K562 (cell line): Measurements from ENCODE around the gene LAGE3. TPM values are rescaled to one million over a fixed set of nuclear protein-coding genes. Genes with fewer than 3 reads are reported as not detected.
A peak's percentile ranks its signal among the peaks of the same experiment; 100 is the strongest.

Experiments
- BCL6 ChIP-seq: fragments of 250-450 bp; sonication (Bioruptor Pico); IDR thresholded peaks from 2 replicates; pipeline ENCODE4 v1.4.0; 2020
- CREB1 ChIP-seq, 2 experiments: sonication (generic) in 1 of 2; formaldehyde crosslinking in 1 of 2; IDR thresholded peaks; 2 replicates each; pipeline versions ENCODE4 v1.6.1 to v1.8.0; 2012 to 2022; ENCODE audit warnings: inconsistent platforms in 1 of 2, mild to moderate bottlenecking in 1 of 2, missing genetic modification reagents in 1 of 2, moderate library complexity in 1 of 2
- CUX1 ChIP-seq: fragments of 200-800 bp; sonication (Bioruptor generic); IDR thresholded peaks from 2 replicates; pipeline ENCODE4 v1.6.1; 2016; ENCODE audit warnings: missing genetic modification characterization, missing compliant biosample characterization
- ELK3 ChIP-seq: fragments of 450-650 bp; formaldehyde crosslinking; IDR thresholded peaks from 2 replicates; pipeline ENCODE4 v1.4.0; 2020; ENCODE audit warnings: mild to moderate bottlenecking
- GTF2A2 ChIP-seq: IDR thresholded peaks from 2 replicates; pipeline ENCODE4 v1.6.1; 2016; ENCODE audit warnings: mild to moderate bottlenecking, missing genetic modification characterization, missing compliant biosample characterization
- KAT8 ChIP-seq: fragments of 450-650 bp; IDR thresholded peaks from 2 replicates; pipeline ENCODE4 v1.6.1; 2016; ENCODE audit warnings: low read depth, mild to moderate bottlenecking
- MLX ChIP-seq, 2 experiments: fragments of 450-650 bp in 1 of 2; sonication (generic) in 1 of 2; formaldehyde crosslinking; conservative IDR thresholded peaks; 2 replicates each; pipeline versions ENCODE4 v1.4.0 to v1.8.1; 2020 to 2022; ENCODE audit warnings: mild to moderate bottlenecking in 1 of 2, missing genetic modification reagents in 1 of 2
- NFIC ChIP-seq: fragments of 450-650 bp; IDR thresholded peaks from 2 replicates; pipeline ENCODE4 v1.6.1; 2017; ENCODE audit warnings: mild to moderate bottlenecking, inconsistent platforms
- NFIX ChIP-seq: fragments of 250-450 bp; sonication (Bioruptor Pico); IDR thresholded peaks from 2 replicates; pipeline ENCODE4 v1.4.0; 2020; ENCODE audit warnings: low read depth, mild to moderate bottlenecking, moderate library complexity
- NFRKB ChIP-seq: fragments of 450-650 bp; IDR thresholded peaks from 2 replicates; pipeline ENCODE4 v1.6.1; 2016; ENCODE audit warnings: low read depth
- NFYB ChIP-seq: IDR thresholded peaks from 2 replicates; pipeline ENCODE4 v1.6.1; 2011; ENCODE audit warnings: mild to moderate bottlenecking, moderate library complexity; ENCODE audit not compliant: insufficient read length; ENCODE audit errors: extremely low read depth
- RB1 ChIP-seq: fragments of 450-650 bp; IDR thresholded peaks from 2 replicates; pipeline ENCODE4 v1.6.1; 2017; ENCODE audit warnings: low read depth, mild to moderate bottlenecking
- RBM39 ChIP-seq: fragments of 200-400 bp; formaldehyde crosslinking; optimal IDR thresholded peaks from 2 replicates; pipeline ENCODE3; 2018; ENCODE audit warnings: low read depth, low read length
- RNF2 ChIP-seq: sonication (generic); IDR thresholded peaks from 2 replicates; pipeline ENCODE4 v1.6.1; 2016
- ZBTB26 ChIP-seq: fragments of 450-650 bp; formaldehyde crosslinking; IDR thresholded peaks from 2 replicates; pipeline ENCODE4 v1.4.0; 2022; ENCODE audit warnings: missing genetic modification characterization
- ZKSCAN1 ChIP-seq: fragments of 150-350 bp; IDR thresholded peaks from 2 replicates; pipeline ENCODE4 v1.6.1; 2016; ENCODE audit warnings: low read depth, low read length
- ZNF280A ChIP-seq: fragments of 450-650 bp; IDR thresholded peaks from 2 replicates; pipeline ENCODE4 v1.6.1; 2018; ENCODE audit warnings: mild to moderate bottlenecking, low read depth; ENCODE audit not compliant: partially characterized antibody
- ZNF354B ChIP-seq: fragments of 250-450 bp; sonication (Bioruptor Pico); IDR thresholded peaks from 2 replicates; pipeline ENCODE4 v1.4.0; 2020
- ZNF778 ChIP-seq: fragments of 450-650 bp; formaldehyde crosslinking; IDR thresholded peaks from 2 replicates; pipeline ENCODE4 v1.4.0; 2020; ENCODE audit warnings: mild to moderate bottlenecking, moderate library complexity
- polyA plus RNA-seq, 8 experiments: library from polyadenylated mRNA; depleted of rRNA in 4 of 8; stranded (reverse) in 5 of 8; unstranded in 3 of 8; fragments of >200 nt; fragmentation: Nextera tagmentation in 2 of 8; fragmentation: Illumina TruSeq in 1 of 8; extraction: Ambion mirVana in 2 of 8; extraction: Trizol in 1 of 8; gene quantifications; 2 replicates each; pipeline versions ENCODE4 v1.2.1 to v1.2.3, GENCODE V29; 2011 to 2014; ENCODE audit warnings: inconsistent platforms in 1 of 8, missing spikeins in 1 of 8
- total RNA-seq, 7 experiments: library from RNA; depleted of rRNA in 6 of 7; stranded (reverse); fragments of >200 nt in 6 of 7; fragmentation: Illumina TruSeq in 2 of 7; extraction: Trizol in 2 of 7; gene quantifications; 2 replicates each; pipeline versions ENCODE4 v1.2.1 to v1.2.3, GENCODE V29; 2011 to 2021; ENCODE audit warnings: low replicate concordance in 1 of 7

The LAGE3 gene
- total and polyA plus RNA-seq, 9 of the 15 experiments (the other 6 are each of a cell fraction or from before 2014, with no cell fraction given), result 28.2 to 125 (median 35.8) TPM

- TF ChIP-seq ZNF280A (no peak), RNF2 (no peak), NFRKB (no peak), GTF2A2 (peak; percentile 97), ZBTB26 (CRISPR knock-in tag) (no peak), RB1 (peak; percentile 77), NFYB (no peak), NFIC (no peak), ZKSCAN1 (no peak), RBM39 (no peak), CREB1 (IDR thresholded peaks at IDR 0.05) (no peak), CREB1 (CRISPR knock-in tag; IDR thresholded peaks at IDR 0.05) (no peak), ELK3 (CRISPR knock-in tag) (no peak), BCL6 (no peak), MLX (CRISPR knock-in tag; conservative IDR thresholded peaks at IDR 0.05) (no peak), ZNF778 (CRISPR knock-in tag) (no peak), CUX1 (CRISPR knock-in tag) (no peak), KAT8 (no peak), NFIX (CRISPR knock-in tag) (no peak), ZNF354B (CRISPR knock-in tag) (no peak)
These were observed 20.7 kb downstream of the LAGE3 start, which contains the start of gene PLXNA3 (continued) for GRCh38 chrX:154458116-154458953.
